ENCODE data around the gene BOLL. TPM values are rescaled to one million over a fixed set of nuclear protein-coding genes. Genes with fewer than 3 reads are reported as not detected.
"Not testable (repeated sequence)": the region's sequence is repeated elsewhere in the genome, so short reads cannot be mapped to it uniquely, and the experiment has no call there.

Gene BOLL
- total RNA-seq, 4 donors from 2014 or later: not detected

DNA sequence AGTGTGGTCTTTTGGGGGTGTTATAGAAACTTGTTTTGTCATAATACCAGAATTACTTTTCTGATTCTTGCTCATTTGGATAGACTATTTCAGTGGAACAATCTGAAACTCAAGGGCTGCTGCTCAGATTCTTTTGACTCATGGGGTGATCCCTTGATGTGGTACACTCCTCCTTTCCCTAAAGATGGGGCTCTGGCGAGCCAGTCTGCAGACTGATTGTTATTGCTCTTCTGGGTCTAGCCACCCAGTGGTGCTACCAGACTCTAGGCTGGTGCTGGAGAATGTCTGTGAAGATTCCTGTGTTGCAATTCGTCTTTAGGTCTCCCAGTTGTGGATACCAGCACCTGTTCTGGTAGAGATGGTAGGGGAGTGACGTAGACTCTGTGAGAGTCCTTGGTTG is 84.2 kb downstream of the BOLL start:
- intact Hi-C loops (cut with DNase I; ENCODE audit: low total_unique reads) (no loop called here), in situ Hi-C loops (cut with MboI; ENCODE audit: low pct_ligation_motif_present in 1 of 4, low pct_unique_long_range_greater_than_20kb in 1 of 4, low sequenced_read_pairs in 3 of 4) (no loop called here)
- no peak for TF ChIP-seq POLR2A (IDR thresholded peaks at IDR 0.05)
- no peak for TF ChIP-seq CTCF (IDR thresholded peaks at IDR 0.05)
- TF ChIP-seq EP300 (IDR thresholded peaks at IDR 0.05; ENCODE audit: low read depth): no peak
- no peak for TF ChIP-seq POLR2AphosphoS5 (IDR thresholded peaks at IDR 0.05)
- DNase-seq: no peak
- H3K27ac ChIP-seq: no peak overlapping the region
- no peaks in the 10 kb centered on the region for H3K36me3 ChIP-seq
- H3K9me3 ChIP-seq: no peaks in the 10 kb centered on the region
- H3K4me1 ChIP-seq: peaks cover 0 to 9% (median 3%) of the 10 kb centered on the region in 4 donors
- 69 to 80% methylated on average over 1 to 3 of the region's 3 CpGs for WGBS, 2 donors (ENCODE audit: low coverage in 1 of 2)
- no peaks in the 10 kb centered on the region for H3K27me3 ChIP-seq
- H3K4me3 ChIP-seq: no peak overlapping the region

DNA sequence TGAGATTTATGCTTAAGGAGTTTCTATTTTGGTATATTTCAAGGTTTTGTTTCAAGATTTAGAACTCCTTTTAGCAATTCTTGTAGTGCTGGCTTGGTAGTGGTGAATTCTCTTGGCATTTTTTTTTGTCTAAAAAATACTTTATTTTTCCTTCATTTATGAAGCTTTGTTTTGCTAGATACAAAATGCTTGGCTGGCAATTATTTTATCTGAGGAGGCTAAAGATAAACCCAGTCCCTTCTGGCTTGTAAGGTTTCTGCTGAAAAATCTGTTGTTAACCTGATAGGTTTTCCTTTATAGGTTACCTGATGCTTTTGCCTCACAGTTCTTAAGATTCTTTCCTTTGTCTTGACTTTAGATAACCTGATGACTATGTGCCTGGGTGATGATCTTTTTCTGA is 85.4 kb downstream of the BOLL start:
- H3K27me3 ChIP-seq; H3K4me1 ChIP-seq; H3K4me3 ChIP-seq; in situ Hi-C loops (cut with MboI; ENCODE audit: low pct_ligation_motif_present in 1 of 4, low pct_unique_long_range_greater_than_20kb in 1 of 4, low sequenced_read_pairs in 3 of 4); H3K9me3 ChIP-seq; H3K27ac ChIP-seq; intact Hi-C loops (cut with DNase I; ENCODE audit: low total_unique reads); H3K36me3 ChIP-seq; DNase-seq: not testable (repeated sequence)

DNA sequence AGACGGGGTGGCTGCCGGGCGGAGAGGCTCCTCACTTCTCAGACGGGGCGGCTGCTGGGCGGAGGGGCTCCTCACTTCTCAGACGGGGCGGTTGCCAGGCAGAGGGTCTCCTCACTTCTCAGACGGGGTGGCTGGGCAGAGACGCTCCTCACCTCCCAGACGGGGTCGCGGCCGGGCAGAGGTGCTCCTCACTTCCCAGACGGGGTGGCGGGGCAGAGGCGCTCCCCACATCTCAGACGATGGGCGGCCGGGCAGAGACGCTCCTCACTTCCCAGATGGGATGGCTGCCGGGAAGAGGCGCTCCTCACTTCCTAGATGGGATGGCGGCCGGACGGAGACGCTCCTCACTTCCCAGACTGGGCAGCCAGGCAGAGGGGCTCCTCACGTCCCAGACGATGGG is 88.5 kb downstream of the BOLL start:
- WGBS, 2 donors (ENCODE audit: low coverage in 1 of 2): 95% methylated on average over 15 of the region's 29 CpGs; no CpG with 5 or more reads in 1 of the 2 donors
- H3K4me3 ChIP-seq; H3K9me3 ChIP-seq; intact Hi-C loops (cut with DNase I; ENCODE audit: low total_unique reads); H3K27me3 ChIP-seq; DNase-seq; H3K36me3 ChIP-seq; H3K4me1 ChIP-seq; in situ Hi-C loops (cut with MboI; ENCODE audit: low pct_ligation_motif_present in 1 of 4, low pct_unique_long_range_greater_than_20kb in 1 of 4, low sequenced_read_pairs in 3 of 4); H3K27ac ChIP-seq: not testable (repeated sequence)

- H3K36me3 ChIP-seq; H3K9me3 ChIP-seq; H3K4me1 ChIP-seq; DNase-seq; in situ Hi-C loops (cut with MboI; ENCODE audit: low pct_ligation_motif_present in 1 of 4, low pct_unique_long_range_greater_than_20kb in 1 of 4, low sequenced_read_pairs in 3 of 4); H3K27me3 ChIP-seq; H3K4me3 ChIP-seq; intact Hi-C loops (cut with DNase I; ENCODE audit: low total_unique reads); H3K27ac ChIP-seq: not testable (repeated sequence)
- WGBS, 2 donors (ENCODE audit: low coverage in 1 of 2): 97% methylated on average over 6 of the region's 30 CpGs; no CpG with 5 or more reads in 1 of the 2 donors
These were observed 89.1 kb downstream of the BOLL start for GRCh38 chr2:197695971-197696370.

GRCh38 chr2:197695206-197695605 is 89.9 kb downstream of the BOLL start:
- H3K36me3 ChIP-seq; H3K4me1 ChIP-seq; DNase-seq; H3K27me3 ChIP-seq; H3K27ac ChIP-seq; intact Hi-C loops (cut with DNase I; ENCODE audit: low total_unique reads); H3K9me3 ChIP-seq; H3K4me3 ChIP-seq; in situ Hi-C loops (cut with MboI; ENCODE audit: low pct_ligation_motif_present in 1 of 4, low pct_unique_long_range_greater_than_20kb in 1 of 4, low sequenced_read_pairs in 3 of 4): not testable (repeated sequence)
- WGBS, 2 donors (ENCODE audit: low coverage in 1 of 2): 96 to 100% methylated on average over 2 to 4 of the region's 6 CpGs

- Histone ChIP-seq H3K4me3 (no peak overlapping the region), H3K27ac (no peak overlapping the region), H3K27me3 (no peaks in the 10 kb centered on the region), H3K36me3 (no peaks in the 10 kb centered on the region), H3K4me1 (no peaks in the 10 kb centered on the region), H3K9me3 (no peaks in the 10 kb centered on the region)
- 57 to 59% methylated on average over 2 of the region's 2 CpGs for WGBS, 2 donors (ENCODE audit: low coverage in 1 of 2)
- in situ Hi-C loops (cut with MboI; ENCODE audit: low pct_ligation_motif_present in 1 of 4, low pct_unique_long_range_greater_than_20kb in 1 of 4, low sequenced_read_pairs in 3 of 4) (no loop called here), intact Hi-C loops (cut with DNase I; ENCODE audit: low total_unique reads) (no loop called here)
- no peak for DNase-seq
- no peak for TF ChIP-seq EP300 (IDR thresholded peaks at IDR 0.05; ENCODE audit: low read depth)
- TF ChIP-seq CTCF (IDR thresholded peaks at IDR 0.05): no peak
These were observed 107.6 kb downstream of the BOLL start for GRCh38 chr2:197677483-197677882.

All from transverse colon (tissue), 4 donors.